ENCODE data around the gene STAT1. TPM values are rescaled to one million over a fixed set of nuclear protein-coding genes. Genes with fewer than 3 reads are reported as not detected.

Gene STAT1
- total RNA-seq, 1 experiment from 2014 or later, result 60.7 TPM

DNA sequence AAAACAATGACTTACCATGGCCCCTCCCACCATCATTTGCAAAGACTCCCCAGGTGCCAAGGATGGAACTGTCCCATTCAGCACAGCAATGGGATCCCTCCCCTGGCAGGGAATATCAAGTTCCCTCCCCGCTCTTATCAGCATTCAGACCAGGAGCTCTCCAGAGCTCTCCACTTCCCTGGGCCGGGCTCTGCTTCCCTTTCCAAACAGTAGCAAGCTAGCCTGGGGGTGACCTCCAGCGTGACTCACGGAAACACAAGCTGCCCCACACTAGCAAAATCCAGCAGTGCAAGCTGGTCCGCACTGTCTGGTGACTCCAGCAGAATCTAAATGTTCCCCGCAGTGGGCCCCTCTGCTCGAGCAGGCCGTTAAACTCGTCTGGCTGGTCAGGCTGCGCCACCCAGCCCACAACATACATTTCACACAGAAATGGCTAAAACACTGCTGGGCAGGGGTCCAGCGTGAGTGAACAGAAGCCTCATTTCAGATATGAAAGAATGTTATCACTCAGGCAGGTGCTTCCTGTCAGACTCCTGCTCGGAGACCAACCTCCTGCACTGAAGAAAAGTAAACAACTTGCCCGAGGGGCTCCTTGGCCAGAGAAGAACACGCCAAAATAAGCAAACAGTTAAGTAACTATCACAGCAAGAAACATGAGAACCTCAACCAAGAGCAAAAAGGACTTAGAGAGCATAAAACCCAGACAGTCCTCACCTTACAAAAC, 33.9 kb downstream of the STAT1 start:
- intact Hi-C loops (cut with micrococcal nuclease), result no loop called here
- TF ChIP-seq ZNF274 (IDR thresholded peaks at IDR 0.05; ENCODE audit: low read depth, low read length), result no peak
- no peak for TF ChIP-seq EGR1 (IDR thresholded peaks at IDR 0.05; ENCODE audit: low read depth)
- TF ChIP-seq, protein P1, sequence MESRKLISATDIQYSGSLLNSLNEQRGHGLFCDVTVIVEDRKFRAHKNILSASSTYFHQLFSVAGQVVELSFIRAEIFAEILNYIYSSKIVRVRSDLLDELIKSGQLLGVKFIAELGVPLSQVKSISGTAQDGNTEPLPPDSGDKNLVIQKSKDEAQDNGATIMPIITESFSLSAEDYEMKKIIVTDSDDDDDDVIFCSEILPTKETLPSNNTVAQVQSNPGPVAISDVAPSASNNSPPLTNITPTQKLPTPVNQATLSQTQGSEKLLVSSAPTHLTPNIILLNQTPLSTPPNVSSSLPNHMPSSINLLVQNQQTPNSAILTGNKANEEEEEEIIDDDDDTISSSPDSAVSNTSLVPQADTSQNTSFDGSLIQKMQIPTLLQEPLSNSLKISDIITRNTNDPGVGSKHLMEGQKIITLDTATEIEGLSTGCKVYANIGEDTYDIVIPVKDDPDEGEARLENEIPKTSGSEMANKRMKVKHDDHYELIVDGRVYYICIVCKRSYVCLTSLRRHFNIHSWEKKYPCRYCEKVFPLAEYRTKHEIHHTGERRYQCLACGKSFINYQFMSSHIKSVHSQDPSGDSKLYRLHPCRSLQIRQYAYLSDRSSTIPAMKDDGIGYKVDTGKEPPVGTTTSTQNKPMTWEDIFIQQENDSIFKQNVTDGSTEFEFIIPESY (IDR thresholded peaks at IDR 0.05; ENCODE audit: extremely low read depth, insufficient replicate concordance, low read length), result no peak
- Histone ChIP-seq H4K20me1 (ENCODE audit: insufficient read depth) (no peaks in the 10 kb centered on the region), H3K27me3 (ENCODE audit: insufficient read depth, low read length) (no peaks in the 10 kb centered on the region), H3K79me2 (ENCODE audit: insufficient read depth, low read length) (no peaks in the 10 kb centered on the region), H3K27ac (ENCODE audit: low read depth, low read length) (no peak overlapping the region), H3K4me2 (ENCODE audit: low read length) (no peak overlapping the region), H3K9me3 (ENCODE audit: control insufficient read depth in 1 of 2, insufficient read depth in 1 of 2, low read depth in 1 of 2, low read length in 2 of 2) (no peaks in the 10 kb centered on the region), H3K4me1 (ENCODE audit: control insufficient read depth in 1 of 2, insufficient read depth in 2 of 2, low read length in 2 of 2) (no peaks in the 10 kb centered on the region), H3K9me2 (ENCODE audit: insufficient read depth) (no peaks in the 10 kb centered on the region), H3K4me3 (replicated peaks in 1 of 2; ENCODE audit: low read depth in 1 of 2, low read length in 2 of 2) (no peak overlapping the region), H3K9ac (ENCODE audit: low read length) (no peak overlapping the region), H3K36me3 (ENCODE audit: control insufficient read depth in 1 of 2, insufficient read depth in 2 of 2, low read length in 2 of 2) (peaks cover 80 to 87% of the 10 kb centered on the region in 2 experiments), H2AFZ (ENCODE audit: low read depth, low read length, poor library complexity, severe bottlenecking) (no peak overlapping the region)
- BruUV-seq (replicated peaks), result no TSS peak
- DNase-seq (ENCODE audit: low read depth, low spot score), result no peak
- ATAC-seq, result no peak
- CTCF ChIA-PET, result no interaction called here
- RAD21 ChIA-PET (ENCODE audit: low non-redundant PET in 1 of 2, low total read pairs in 2 of 2, uncharacterized antibody in 2 of 2, unreplicated experiment in 2 of 2), result no interaction called here
- POLR2A ChIA-PET, result no interaction called here

DNA sequence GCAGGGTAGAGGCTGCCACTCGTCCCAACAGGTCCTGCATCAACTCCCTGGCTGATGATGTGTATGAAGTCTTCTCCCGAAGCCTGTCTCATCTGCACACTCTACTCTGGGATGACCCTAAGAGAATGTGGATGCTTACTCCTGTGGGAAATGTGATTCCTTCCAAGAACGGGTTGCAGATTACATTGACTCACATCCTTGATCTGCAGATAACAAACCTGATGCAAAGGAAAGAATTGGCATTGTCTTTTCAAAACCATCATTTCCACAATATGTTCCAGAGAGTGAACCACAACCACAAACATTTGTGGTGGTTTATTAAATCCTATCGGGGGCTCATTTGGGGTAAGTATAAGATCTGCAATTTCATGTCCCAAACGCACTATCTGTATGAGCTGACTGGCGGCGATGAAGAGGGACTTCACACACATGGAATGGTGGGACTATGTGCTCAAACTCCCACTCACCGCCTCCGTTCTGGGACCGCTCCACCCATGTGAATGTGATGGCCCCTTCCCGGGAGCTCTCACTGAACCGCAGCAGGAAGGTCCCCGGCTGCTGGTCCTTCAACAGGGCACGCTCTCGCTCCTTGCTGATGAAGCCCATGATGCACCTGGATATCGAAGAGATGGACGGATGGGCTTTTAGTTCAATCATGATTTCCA, 35.5 kb downstream of the STAT1 start:
- no peak overlapping the region for H3K27ac ChIP-seq (ENCODE audit: low read depth, low read length)
- no peaks in the 10 kb centered on the region for H3K4me1 ChIP-seq (ENCODE audit: control insufficient read depth in 1 of 2, insufficient read depth in 2 of 2, low read length in 2 of 2)
- intact Hi-C loops (cut with micrococcal nuclease), result no loop called here
- no peak overlapping the region for H3K4me2 ChIP-seq (ENCODE audit: low read length)
- H3K4me3 ChIP-seq (replicated peaks in 1 of 2; ENCODE audit: low read depth in 1 of 2, low read length in 2 of 2), result no peak overlapping the region
- no peaks in the 10 kb centered on the region for H3K9me2 ChIP-seq (ENCODE audit: insufficient read depth)
- no peak overlapping the region for H3K9ac ChIP-seq (ENCODE audit: low read length)
- H3K27me3 ChIP-seq (ENCODE audit: insufficient read depth, low read length), result no peaks in the 10 kb centered on the region
- ATAC-seq (no peak), DNase-seq (ENCODE audit: low read depth, low spot score) (no peak)
- no peaks in the 10 kb centered on the region for H3K79me2 ChIP-seq (ENCODE audit: insufficient read depth, low read length)
- BruUV-seq (replicated peaks), result no TSS peak
- H3K9me3 ChIP-seq (ENCODE audit: control insufficient read depth in 1 of 2, insufficient read depth in 1 of 2, low read depth in 1 of 2, low read length in 2 of 2), result no peaks in the 10 kb centered on the region
- no peaks in the 10 kb centered on the region for H4K20me1 ChIP-seq (ENCODE audit: insufficient read depth)
- ChIA-PET RAD21 (ENCODE audit: low non-redundant PET in 1 of 2, low total read pairs in 2 of 2, uncharacterized antibody in 2 of 2, unreplicated experiment in 2 of 2) (no interaction called here), POLR2A (interaction anchor here (0.7 kb wide), 1 partner anchor 36 kb away, joined by 3 read pairs; no protein-coding TSS in a partner anchor), CTCF (no interaction called here)
- no peak overlapping the region for H2AFZ ChIP-seq (ENCODE audit: low read depth, low read length, poor library complexity, severe bottlenecking)
- peaks cover 82% of the 10 kb centered on the region in 2 experiments for H3K36me3 ChIP-seq (ENCODE audit: control insufficient read depth in 1 of 2, insufficient read depth in 2 of 2, low read length in 2 of 2)
- TF ChIP-seq, protein P2, sequence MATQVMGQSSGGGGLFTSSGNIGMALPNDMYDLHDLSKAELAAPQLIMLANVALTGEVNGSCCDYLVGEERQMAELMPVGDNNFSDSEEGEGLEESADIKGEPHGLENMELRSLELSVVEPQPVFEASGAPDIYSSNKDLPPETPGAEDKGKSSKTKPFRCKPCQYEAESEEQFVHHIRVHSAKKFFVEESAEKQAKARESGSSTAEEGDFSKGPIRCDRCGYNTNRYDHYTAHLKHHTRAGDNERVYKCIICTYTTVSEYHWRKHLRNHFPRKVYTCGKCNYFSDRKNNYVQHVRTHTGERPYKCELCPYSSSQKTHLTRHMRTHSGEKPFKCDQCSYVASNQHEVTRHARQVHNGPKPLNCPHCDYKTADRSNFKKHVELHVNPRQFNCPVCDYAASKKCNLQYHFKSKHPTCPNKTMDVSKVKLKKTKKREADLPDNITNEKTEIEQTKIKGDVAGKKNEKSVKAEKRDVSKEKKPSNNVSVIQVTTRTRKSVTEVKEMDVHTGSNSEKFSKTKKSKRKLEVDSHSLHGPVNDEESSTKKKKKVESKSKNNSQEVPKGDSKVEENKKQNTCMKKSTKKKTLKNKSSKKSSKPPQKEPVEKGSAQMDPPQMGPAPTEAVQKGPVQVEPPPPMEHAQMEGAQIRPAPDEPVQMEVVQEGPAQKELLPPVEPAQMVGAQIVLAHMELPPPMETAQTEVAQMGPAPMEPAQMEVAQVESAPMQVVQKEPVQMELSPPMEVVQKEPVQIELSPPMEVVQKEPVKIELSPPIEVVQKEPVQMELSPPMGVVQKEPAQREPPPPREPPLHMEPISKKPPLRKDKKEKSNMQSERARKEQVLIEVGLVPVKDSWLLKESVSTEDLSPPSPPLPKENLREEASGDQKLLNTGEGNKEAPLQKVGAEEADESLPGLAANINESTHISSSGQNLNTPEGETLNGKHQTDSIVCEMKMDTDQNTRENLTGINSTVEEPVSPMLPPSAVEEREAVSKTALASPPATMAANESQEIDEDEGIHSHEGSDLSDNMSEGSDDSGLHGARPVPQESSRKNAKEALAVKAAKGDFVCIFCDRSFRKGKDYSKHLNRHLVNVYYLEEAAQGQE (IDR thresholded peaks at IDR 0.05; ENCODE audit: low read depth), result no peak
- TF ChIP-seq, protein P3, sequence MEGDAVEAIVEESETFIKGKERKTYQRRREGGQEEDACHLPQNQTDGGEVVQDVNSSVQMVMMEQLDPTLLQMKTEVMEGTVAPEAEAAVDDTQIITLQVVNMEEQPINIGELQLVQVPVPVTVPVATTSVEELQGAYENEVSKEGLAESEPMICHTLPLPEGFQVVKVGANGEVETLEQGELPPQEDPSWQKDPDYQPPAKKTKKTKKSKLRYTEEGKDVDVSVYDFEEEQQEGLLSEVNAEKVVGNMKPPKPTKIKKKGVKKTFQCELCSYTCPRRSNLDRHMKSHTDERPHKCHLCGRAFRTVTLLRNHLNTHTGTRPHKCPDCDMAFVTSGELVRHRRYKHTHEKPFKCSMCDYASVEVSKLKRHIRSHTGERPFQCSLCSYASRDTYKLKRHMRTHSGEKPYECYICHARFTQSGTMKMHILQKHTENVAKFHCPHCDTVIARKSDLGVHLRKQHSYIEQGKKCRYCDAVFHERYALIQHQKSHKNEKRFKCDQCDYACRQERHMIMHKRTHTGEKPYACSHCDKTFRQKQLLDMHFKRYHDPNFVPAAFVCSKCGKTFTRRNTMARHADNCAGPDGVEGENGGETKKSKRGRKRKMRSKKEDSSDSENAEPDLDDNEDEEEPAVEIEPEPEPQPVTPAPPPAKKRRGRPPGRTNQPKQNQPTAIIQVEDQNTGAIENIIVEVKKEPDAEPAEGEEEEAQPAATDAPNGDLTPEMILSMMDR (IDR thresholded peaks at IDR 0.05 in 2 of 3, conservative IDR thresholded peaks at IDR 0.05 in 1 of 3; ENCODE audit: borderline replicate concordance in 1 of 3, insufficient read depth in 1 of 3, low read depth in 2 of 3, low read length in 2 of 3), result no peak
- TF ChIP-seq RAD21 (IDR thresholded peaks at IDR 0.05; ENCODE audit: low read depth) (no peak), ZNF274 (IDR thresholded peaks at IDR 0.05; ENCODE audit: low read depth, low read length) (no peak), ZFX (IDR thresholded peaks at IDR 0.05) (no peak), JUND (IDR thresholded peaks at IDR 0.05) (no peak), EZH2 (IDR thresholded peaks at IDR 0.05) (no peak)
- TF ChIP-seq, protein P4, sequence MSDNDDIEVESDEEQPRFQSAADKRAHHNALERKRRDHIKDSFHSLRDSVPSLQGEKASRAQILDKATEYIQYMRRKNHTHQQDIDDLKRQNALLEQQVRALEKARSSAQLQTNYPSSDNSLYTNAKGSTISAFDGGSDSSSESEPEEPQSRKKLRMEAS (IDR thresholded peaks at IDR 0.05), result no peak

Data from HCT116 (cell line).